Fibroblast of peridontal ligament (primary cell): ENCODE measurements around the gene FAM72B.
"Not testable (repeated sequence)": the region's sequence is repeated elsewhere in the genome, so short reads cannot be mapped to it uniquely, and the experiment has no call there.

Experiments
- DNase-seq: peaks from one replicate; pipeline ENCODE4 v3.0.0-alpha.2; 2010; ENCODE audit errors: extremely low read depth

The FAM72B gene

GRCh38 chr1:121152788-121153187 lies 31.4 kb downstream of the FAM72B start:
- DNase-seq, result not testable (repeated sequence)

GRCh38 chr1:121151294-121151693 lies 32.8 kb downstream of the FAM72B start:
- DNase-seq, result not testable (repeated sequence)

- not testable (repeated sequence) for DNase-seq
These were observed 35.5 kb downstream of the FAM72B start for GRCh38 chr1:121148489-121149190.

GRCh38 chr1:121140393-121140792 lies 43.7 kb downstream of the FAM72B start:
- DNase-seq, result not testable (repeated sequence)

GRCh38 chr1:121131494-121131893 lies 52.6 kb downstream of the FAM72B start:
- not testable (repeated sequence) for DNase-seq

- DNase-seq, result peak; percentile 49
These were observed 65.7 kb downstream of the FAM72B start for GRCh38 chr1:121118480-121118824.
